ENCODE data around the gene CAPN10. TPM values are rescaled to one million over a fixed set of nuclear protein-coding genes. Genes with fewer than 3 reads are reported as not detected.
"Not testable (repeated sequence)": the region's sequence is repeated elsewhere in the genome, so short reads cannot be mapped to it uniquely, and the experiment has no call there.

Gene CAPN10
- total and polyA plus RNA-seq, 4 donors, result 28.2 to 42.9 (median 33.5) TPM

DNA sequence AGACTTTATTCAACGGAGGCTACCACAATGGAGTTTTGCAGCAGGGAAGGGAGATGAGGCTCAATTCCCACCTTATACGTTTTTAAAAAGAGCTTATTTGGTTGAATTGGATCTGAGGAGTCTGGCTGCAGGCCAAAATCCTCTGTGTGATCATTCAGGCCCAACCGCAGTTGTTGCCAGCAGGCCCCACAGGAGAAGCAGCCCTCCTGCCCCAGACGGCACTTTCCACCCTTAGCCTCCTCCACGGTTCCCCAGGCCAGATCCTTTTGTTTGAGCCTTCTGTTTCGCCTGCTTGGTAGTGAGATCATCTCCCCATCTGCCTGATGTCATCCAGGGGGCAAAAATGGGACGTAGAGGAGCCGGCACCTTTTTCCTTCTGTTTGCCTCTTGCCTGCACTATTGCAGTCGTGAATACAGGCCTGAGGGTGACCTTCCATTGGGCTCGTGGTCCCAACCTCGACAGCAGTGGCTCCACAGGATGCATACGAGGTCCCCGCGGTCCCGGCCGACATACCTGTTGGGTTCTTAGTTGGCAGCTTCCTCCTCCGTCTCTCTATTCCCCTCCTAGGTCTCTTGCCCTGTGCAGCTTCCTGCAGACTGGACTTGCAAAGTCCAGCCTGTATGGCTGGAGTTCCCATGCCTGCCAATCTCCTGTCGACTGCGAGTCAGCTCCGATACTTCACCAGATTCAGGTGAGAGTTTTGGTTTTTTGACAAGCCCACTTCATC is 29.4 kb downstream of the CAPN10 start:
- no peaks in the 10 kb centered on the region for H3K27me3 ChIP-seq (ENCODE audit: control insufficient read depth in 3 of 3, insufficient read depth in 3 of 3, low read length in 2 of 3)
- no peaks in the 10 kb centered on the region for H3K36me3 ChIP-seq (ENCODE audit: control insufficient read depth in 4 of 4, insufficient read depth in 4 of 4, low read length in 4 of 4)
- TF ChIP-seq CTCF (IDR thresholded peaks at IDR 0.05; ENCODE audit: control extremely low read depth, extremely low read depth), result no peak
- H3K9ac ChIP-seq (ENCODE audit: insufficient read depth in 1 of 2, low read length in 2 of 2), result no peak overlapping the region
- peaks cover 0 to 8% (median 0%) of the 10 kb centered on the region in 5 donors for H3K4me1 ChIP-seq (ENCODE audit: control insufficient read depth in 5 of 5, insufficient read depth in 5 of 5, low read length in 5 of 5)
- ATAC-seq (ENCODE audit: insufficient read depth, low FRiP score) (no peak), DNase-seq (peak in 1 of 3 donors; percentile 30)
- no peak overlapping the region for H3K4me3 ChIP-seq
- H3K9me3 ChIP-seq (ENCODE audit: control insufficient read depth in 4 of 4, insufficient read depth in 3 of 4, low read length in 3 of 4), result peaks cover 0 to 2% (median 0%) of the 10 kb centered on the region in 4 donors
- no peak overlapping the region for H3K27ac ChIP-seq (ENCODE audit: low read depth in 1 of 2, low read length in 1 of 2)
- WGBS, 2 donors, result 82 to 87% methylated on average over 20 of the region's 20 CpGs

DNA sequence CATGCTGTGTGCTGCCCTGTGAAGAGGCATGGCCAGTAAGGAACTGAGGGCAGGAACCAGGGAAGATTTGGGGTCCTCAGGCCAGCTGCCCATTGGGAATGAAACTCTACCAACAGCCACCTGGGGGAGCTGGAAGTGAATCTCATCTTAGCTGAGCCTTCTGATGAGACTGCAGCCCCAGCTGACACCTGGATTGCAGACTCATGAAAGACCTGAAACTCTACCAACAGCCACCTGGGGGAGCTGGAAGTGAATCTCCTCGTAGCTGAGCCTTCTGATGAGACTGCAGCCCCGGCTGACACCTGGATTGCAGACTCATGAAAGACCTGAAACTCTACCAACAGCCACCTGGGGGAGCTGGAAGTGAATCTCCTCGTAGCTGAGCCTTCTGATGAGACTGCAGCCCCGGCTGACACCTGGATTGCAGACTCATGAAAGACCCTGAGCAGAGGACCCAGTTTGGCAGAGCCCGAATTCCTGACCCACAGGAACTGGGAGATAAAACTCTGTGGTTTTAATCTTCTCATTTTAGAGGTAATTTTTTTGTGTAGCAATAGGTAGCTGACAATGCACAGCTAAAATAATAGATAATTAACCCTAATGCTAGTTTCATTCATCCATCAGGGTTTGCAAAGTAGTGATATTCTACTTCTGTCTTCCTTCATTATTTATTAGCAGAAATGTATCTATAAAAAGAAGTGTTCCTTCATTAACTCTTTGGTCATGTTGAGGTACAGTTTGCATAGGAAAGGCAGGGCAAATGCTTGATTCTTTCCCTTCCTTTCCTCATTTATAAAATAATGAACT is 30.5 kb downstream of the CAPN10 start:
- not testable (repeated sequence) for H3K27ac ChIP-seq (ENCODE audit: low read depth in 1 of 2, low read length in 1 of 2); H3K9ac ChIP-seq (ENCODE audit: insufficient read depth in 1 of 2, low read length in 2 of 2); H3K4me3 ChIP-seq; H3K27me3 ChIP-seq (ENCODE audit: control insufficient read depth in 3 of 3, insufficient read depth in 3 of 3, low read length in 2 of 3); DNase-seq; H3K4me1 ChIP-seq (ENCODE audit: control insufficient read depth in 5 of 5, insufficient read depth in 5 of 5, low read length in 5 of 5); H3K9me3 ChIP-seq (ENCODE audit: control insufficient read depth in 4 of 4, insufficient read depth in 3 of 4, low read length in 3 of 4); ATAC-seq (ENCODE audit: insufficient read depth, low FRiP score); H3K36me3 ChIP-seq (ENCODE audit: control insufficient read depth in 4 of 4, insufficient read depth in 4 of 4, low read length in 4 of 4)
- 91 to 98% methylated on average over 5 of the region's 5 CpGs for WGBS, 2 donors

DNA sequence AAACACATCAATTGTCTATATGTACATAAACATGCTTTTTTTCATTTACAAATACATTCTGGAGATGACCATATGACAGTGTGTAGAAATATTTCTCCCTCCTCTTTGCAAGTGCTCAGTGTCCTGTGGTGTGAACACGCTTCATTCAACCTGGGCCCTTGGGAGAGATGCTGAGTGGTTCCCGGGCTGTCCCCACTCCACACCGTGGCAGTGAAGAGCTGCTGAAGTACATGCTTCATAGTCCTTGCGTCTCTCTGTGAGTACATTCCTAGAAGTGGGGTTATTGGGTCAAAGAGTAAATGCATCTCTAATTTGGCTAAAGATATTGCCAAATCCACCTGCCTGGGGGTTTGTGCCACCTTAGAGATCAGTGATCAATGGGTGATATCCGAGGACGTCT is 32.2 kb downstream of the CAPN10 start:
- H3K9ac ChIP-seq (ENCODE audit: insufficient read depth in 1 of 2, low read length in 2 of 2), result no peak overlapping the region
- DNase-seq, result no peak
- ATAC-seq (ENCODE audit: insufficient read depth, low FRiP score), result peak; percentile 50
- WGBS, 2 donors, result 62 to 91% methylated on average over 6 of the region's 6 CpGs
- no peaks in the 10 kb centered on the region for H3K27me3 ChIP-seq (ENCODE audit: control insufficient read depth in 3 of 3, insufficient read depth in 3 of 3, low read length in 2 of 3)
- H3K4me3 ChIP-seq, result no peak overlapping the region
- peaks cover 0 to 2% (median 0%) of the 10 kb centered on the region in 4 donors for H3K9me3 ChIP-seq (ENCODE audit: control insufficient read depth in 4 of 4, insufficient read depth in 3 of 4, low read length in 3 of 4)
- H3K4me1 ChIP-seq (ENCODE audit: control insufficient read depth in 5 of 5, insufficient read depth in 5 of 5, low read length in 5 of 5), result peaks cover 0 to 14% (median 0%) of the 10 kb centered on the region in 5 donors
- H3K36me3 ChIP-seq (ENCODE audit: control insufficient read depth in 4 of 4, insufficient read depth in 4 of 4, low read length in 4 of 4), result no peaks in the 10 kb centered on the region
- H3K27ac ChIP-seq (ENCODE audit: low read depth in 1 of 2, low read length in 1 of 2), result no peak overlapping the region
- no peak for TF ChIP-seq CTCF (IDR thresholded peaks at IDR 0.05; ENCODE audit: control extremely low read depth, extremely low read depth)

DNA sequence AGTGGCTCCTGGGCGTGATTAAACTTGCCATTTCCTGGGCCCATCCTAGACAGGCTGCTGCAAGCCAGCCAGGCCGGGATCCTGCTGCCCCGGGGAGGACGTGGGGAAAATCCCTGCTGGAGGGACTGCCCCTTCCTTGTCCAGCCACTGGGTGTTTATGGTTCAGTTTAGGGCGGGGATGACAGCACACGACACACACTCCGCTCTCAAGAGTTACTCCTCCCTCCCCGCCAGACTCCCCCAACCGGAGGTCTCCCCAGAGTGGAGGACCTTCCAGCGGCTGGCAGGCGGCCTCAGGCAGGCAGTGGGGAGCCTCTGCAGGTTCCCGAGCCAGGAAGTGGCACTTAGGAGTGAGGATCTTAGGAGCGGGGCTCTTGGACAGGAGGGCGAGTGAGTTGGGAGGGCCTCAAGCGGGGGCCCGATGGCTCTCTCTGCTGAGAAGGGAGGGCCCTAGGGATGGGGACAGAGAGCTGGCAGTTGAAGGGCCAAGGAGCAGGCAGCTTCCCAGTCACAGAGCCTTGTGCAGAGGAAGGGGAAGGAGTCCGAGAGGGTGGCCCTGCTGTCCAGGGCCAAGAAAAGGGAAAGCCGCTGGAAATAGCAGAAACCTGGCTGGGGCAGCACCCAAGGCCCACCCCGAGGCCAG is 33.1 kb downstream of the CAPN10 start:
- H3K9me3 ChIP-seq (ENCODE audit: control insufficient read depth in 4 of 4, insufficient read depth in 3 of 4, low read length in 3 of 4), result peaks cover 0 to 2% (median 0%) of the 10 kb centered on the region in 4 donors
- no peak overlapping the region for H3K27ac ChIP-seq (ENCODE audit: low read depth in 1 of 2, low read length in 1 of 2)
- no peak overlapping the region for H3K9ac ChIP-seq (ENCODE audit: insufficient read depth in 1 of 2, low read length in 2 of 2)
- no peaks in the 10 kb centered on the region for H3K36me3 ChIP-seq (ENCODE audit: control insufficient read depth in 4 of 4, insufficient read depth in 4 of 4, low read length in 4 of 4)
- 70 to 83% methylated on average over 19 of the region's 19 CpGs for WGBS, 2 donors
- no peak overlapping the region for H3K4me3 ChIP-seq
- H3K27me3 ChIP-seq (ENCODE audit: control insufficient read depth in 3 of 3, insufficient read depth in 3 of 3, low read length in 2 of 3), result no peaks in the 10 kb centered on the region
- DNase-seq (peak in 1 of 3 donors; percentile 13), ATAC-seq (ENCODE audit: insufficient read depth, low FRiP score) (no peak)
- no peak for TF ChIP-seq CTCF (IDR thresholded peaks at IDR 0.05; ENCODE audit: control extremely low read depth, extremely low read depth)
- peaks cover 0 to 14% (median 0%) of the 10 kb centered on the region in 5 donors for H3K4me1 ChIP-seq (ENCODE audit: control insufficient read depth in 5 of 5, insufficient read depth in 5 of 5, low read length in 5 of 5)
